ENCODE results near the gene SSB.
"Not testable (repeated sequence)": the region's sequence is repeated elsewhere in the genome, so short reads cannot be mapped to it uniquely, and the experiment has no call there.

Gene SSB

DNA sequence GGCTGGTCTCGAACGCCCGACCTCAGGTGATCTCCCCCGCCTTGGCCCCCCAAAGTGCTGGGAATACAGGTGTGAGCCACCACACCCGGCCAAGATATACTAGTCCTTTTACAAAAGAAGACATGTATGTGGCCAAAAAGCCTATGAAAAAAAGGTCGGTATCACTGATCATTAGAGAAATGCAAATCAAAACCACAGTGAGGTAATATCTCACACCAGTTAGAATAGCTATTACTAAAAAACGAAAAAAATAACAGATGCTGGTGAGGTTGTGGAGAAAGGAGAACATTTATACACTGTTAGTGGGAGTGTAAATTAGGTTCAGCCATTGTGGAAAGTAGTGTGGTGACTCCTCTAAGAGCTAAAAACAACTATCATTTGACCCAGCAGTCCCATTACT is 38.7 kb upstream of the SSB start:
- H3K4me3 ChIP-seq (ENCODE audit: insufficient read depth, low read length, poor library complexity, severe bottlenecking), result no peak overlapping the region
- H3K36me3 ChIP-seq (ENCODE audit: low read length), result no peaks in the 10 kb centered on the region
- no peaks in the 10 kb centered on the region for H3K9me3 ChIP-seq (ENCODE audit: insufficient read depth, low read length)
- H4K20me1 ChIP-seq (ENCODE audit: low read depth, low read length), result no peaks in the 10 kb centered on the region
- no peaks in the 10 kb centered on the region for H3K27me3 ChIP-seq (ENCODE audit: low read length)
- no peak overlapping the region for H3K4me2 ChIP-seq (ENCODE audit: low read depth, low read length, poor library complexity, severe bottlenecking)
- no peaks in the 10 kb centered on the region for H3F3A ChIP-seq (ENCODE audit: insufficient read depth)
- H3K79me2 ChIP-seq (ENCODE audit: insufficient read depth, low read length), result no peaks in the 10 kb centered on the region
- H3K9me2 ChIP-seq (replicated peaks; ENCODE audit: insufficient read depth, low read length), result no peaks in the 10 kb centered on the region
- no peak overlapping the region for H2AFZ ChIP-seq (ENCODE audit: low read depth, low read length, severe bottlenecking)
- TF ChIP-seq, protein P1, sequence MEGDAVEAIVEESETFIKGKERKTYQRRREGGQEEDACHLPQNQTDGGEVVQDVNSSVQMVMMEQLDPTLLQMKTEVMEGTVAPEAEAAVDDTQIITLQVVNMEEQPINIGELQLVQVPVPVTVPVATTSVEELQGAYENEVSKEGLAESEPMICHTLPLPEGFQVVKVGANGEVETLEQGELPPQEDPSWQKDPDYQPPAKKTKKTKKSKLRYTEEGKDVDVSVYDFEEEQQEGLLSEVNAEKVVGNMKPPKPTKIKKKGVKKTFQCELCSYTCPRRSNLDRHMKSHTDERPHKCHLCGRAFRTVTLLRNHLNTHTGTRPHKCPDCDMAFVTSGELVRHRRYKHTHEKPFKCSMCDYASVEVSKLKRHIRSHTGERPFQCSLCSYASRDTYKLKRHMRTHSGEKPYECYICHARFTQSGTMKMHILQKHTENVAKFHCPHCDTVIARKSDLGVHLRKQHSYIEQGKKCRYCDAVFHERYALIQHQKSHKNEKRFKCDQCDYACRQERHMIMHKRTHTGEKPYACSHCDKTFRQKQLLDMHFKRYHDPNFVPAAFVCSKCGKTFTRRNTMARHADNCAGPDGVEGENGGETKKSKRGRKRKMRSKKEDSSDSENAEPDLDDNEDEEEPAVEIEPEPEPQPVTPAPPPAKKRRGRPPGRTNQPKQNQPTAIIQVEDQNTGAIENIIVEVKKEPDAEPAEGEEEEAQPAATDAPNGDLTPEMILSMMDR (IDR thresholded peaks at IDR 0.05; ENCODE audit: insufficient read depth, low read length, poor library complexity, severe bottlenecking), result no peak
- TF ChIP-seq EZH2phosphoT487 (conservative IDR thresholded peaks at IDR 0.05; ENCODE audit: low read length), result no peak
- no peak overlapping the region for H3K9ac ChIP-seq (ENCODE audit: low read length)
- H3K27ac ChIP-seq (ENCODE audit: low read depth, low read length), result no peak overlapping the region

DNA sequence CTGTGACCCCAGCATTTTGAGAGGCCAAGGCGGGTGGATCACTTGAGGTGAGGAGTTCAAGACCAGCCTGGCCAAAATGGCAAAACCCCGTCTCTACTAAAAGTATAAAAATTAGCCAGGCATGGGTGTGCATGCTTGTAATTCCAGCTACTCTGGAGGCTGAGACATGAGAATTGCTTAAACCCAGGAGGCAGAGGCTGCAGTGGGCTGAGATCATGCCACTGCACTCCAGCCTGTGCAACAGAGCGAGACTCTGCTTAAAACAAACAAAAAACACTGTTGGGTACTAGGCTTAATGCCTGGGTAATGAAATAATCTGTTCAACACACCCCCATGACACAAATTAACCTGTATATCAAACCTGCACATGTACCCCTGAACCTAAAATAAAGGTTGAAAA is 37.9 kb upstream of the SSB start:
- H3K9ac ChIP-seq (ENCODE audit: low read length); H3K9me3 ChIP-seq (ENCODE audit: insufficient read depth, low read length); H3K36me3 ChIP-seq (ENCODE audit: low read length); H2AFZ ChIP-seq (ENCODE audit: low read depth, low read length, severe bottlenecking); H3K27ac ChIP-seq (ENCODE audit: low read depth, low read length); H3K79me2 ChIP-seq (ENCODE audit: insufficient read depth, low read length); H3K4me3 ChIP-seq (ENCODE audit: insufficient read depth, low read length, poor library complexity, severe bottlenecking); H3K27me3 ChIP-seq (ENCODE audit: low read length); H3F3A ChIP-seq (ENCODE audit: insufficient read depth); H4K20me1 ChIP-seq (ENCODE audit: low read depth, low read length); H3K9me2 ChIP-seq (replicated peaks; ENCODE audit: insufficient read depth, low read length); H3K4me2 ChIP-seq (ENCODE audit: low read depth, low read length, poor library complexity, severe bottlenecking): not testable (repeated sequence)

DNA sequence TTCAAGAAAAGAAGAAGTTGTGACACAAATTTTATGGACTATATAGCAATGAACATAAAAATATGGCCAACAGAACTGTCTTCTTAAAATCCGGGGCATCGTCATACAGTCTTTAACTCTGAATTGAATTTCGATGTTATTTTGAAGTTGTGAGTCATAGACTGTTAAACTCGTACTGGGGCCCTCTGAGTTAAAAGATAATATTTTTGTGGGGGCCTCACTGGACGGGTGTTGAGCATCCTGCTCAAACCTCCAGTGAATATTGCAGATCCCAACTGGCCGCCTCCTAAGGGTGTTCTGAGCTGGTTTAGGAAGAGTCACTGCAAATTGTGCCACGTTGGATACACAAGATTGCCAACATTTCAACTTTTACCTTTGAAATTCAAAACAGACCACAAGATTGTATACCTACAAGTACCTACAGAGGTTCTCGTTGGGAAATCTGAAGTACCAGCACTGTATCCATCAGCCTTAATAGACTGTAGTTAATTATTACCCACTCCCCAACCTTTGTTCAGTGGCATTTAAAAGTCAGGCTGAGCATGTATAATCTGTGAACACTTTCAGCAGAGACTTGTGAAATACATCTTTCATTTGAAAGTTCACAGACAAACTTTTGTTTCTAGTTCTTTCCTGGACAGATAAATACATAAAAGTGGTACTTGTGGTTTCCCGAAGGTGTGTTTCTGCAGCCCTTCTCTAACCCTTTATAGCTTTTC is 37.3 kb upstream of the SSB start:
- Histone ChIP-seq H3K9me3 (ENCODE audit: insufficient read depth, low read length) (no peaks in the 10 kb centered on the region), H3K27me3 (ENCODE audit: low read length) (no peaks in the 10 kb centered on the region), H3K4me3 (ENCODE audit: insufficient read depth, low read length, poor library complexity, severe bottlenecking) (no peak overlapping the region), H3F3A (ENCODE audit: insufficient read depth) (no peaks in the 10 kb centered on the region), H3K9me2 (replicated peaks; ENCODE audit: insufficient read depth, low read length) (no peaks in the 10 kb centered on the region), H4K20me1 (ENCODE audit: low read depth, low read length) (no peaks in the 10 kb centered on the region), H3K79me2 (ENCODE audit: insufficient read depth, low read length) (no peaks in the 10 kb centered on the region), H3K4me2 (ENCODE audit: low read depth, low read length, poor library complexity, severe bottlenecking) (no peak overlapping the region), H3K9ac (ENCODE audit: low read length) (no peak overlapping the region), H2AFZ (ENCODE audit: low read depth, low read length, severe bottlenecking) (no peak overlapping the region), H3K36me3 (ENCODE audit: low read length) (no peaks in the 10 kb centered on the region), H3K27ac (ENCODE audit: low read depth, low read length) (no peak overlapping the region)
- TF ChIP-seq, protein P1 (IDR thresholded peaks at IDR 0.05; ENCODE audit: insufficient read depth, low read length, poor library complexity, severe bottlenecking), result no peak
- TF ChIP-seq EZH2phosphoT487 (conservative IDR thresholded peaks at IDR 0.05; ENCODE audit: low read length), result no peak

DNA sequence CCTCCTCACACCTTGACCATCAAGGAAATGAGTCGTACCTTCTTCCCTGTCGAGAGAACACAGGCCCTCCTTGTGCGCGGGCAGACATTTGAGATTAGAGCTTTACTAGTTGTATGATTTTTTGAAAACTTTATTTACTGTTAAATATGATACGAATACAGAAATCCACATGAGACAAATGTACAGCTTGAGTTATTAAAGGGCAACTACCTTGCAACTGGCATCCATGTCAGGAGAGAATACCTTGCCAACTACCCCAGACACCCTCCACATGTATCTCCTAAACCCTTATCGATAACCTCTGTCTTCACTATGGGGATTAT is 36.7 kb upstream of the SSB start:
- Histone ChIP-seq H3K9ac (ENCODE audit: low read length) (no peak overlapping the region), H3K27me3 (ENCODE audit: low read length) (no peaks in the 10 kb centered on the region), H3K36me3 (ENCODE audit: low read length) (no peaks in the 10 kb centered on the region), H3K27ac (ENCODE audit: low read depth, low read length) (no peak overlapping the region), H4K20me1 (ENCODE audit: low read depth, low read length) (no peaks in the 10 kb centered on the region), H3K79me2 (ENCODE audit: insufficient read depth, low read length) (no peaks in the 10 kb centered on the region), H3K9me2 (replicated peaks; ENCODE audit: insufficient read depth, low read length) (no peaks in the 10 kb centered on the region), H3K4me3 (ENCODE audit: insufficient read depth, low read length, poor library complexity, severe bottlenecking) (no peak overlapping the region), H3F3A (ENCODE audit: insufficient read depth) (no peaks in the 10 kb centered on the region), H3K9me3 (ENCODE audit: insufficient read depth, low read length) (no peaks in the 10 kb centered on the region), H2AFZ (ENCODE audit: low read depth, low read length, severe bottlenecking) (no peak overlapping the region), H3K4me2 (ENCODE audit: low read depth, low read length, poor library complexity, severe bottlenecking) (no peak overlapping the region)
- TF ChIP-seq, protein P1 (IDR thresholded peaks at IDR 0.05; ENCODE audit: insufficient read depth, low read length, poor library complexity, severe bottlenecking), result no peak
- TF ChIP-seq EZH2phosphoT487 (conservative IDR thresholded peaks at IDR 0.05; ENCODE audit: low read length), result no peak
